ENCODE data around the gene ASAP2.

DNA sequence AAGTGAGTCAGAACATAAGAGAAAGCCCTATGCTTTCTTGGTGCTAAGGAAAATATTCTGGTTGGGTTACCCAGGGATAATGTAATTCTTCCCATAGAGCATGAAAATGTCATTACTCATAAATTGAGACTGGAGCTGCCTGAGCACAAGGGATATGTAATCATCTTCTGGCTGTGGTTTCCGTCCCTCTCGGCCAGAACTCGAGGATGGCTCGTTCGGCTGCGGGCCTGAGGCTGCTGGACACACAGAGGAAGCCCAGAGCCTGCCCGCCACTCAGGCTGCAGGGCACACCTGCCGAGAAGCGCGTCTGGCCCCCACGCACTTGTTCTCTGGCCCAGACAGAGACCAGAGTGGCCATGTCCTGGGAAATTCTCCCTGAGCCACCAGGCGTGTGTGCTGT, 104.9 kb downstream of the ASAP2 start:
- no peak for TF ChIP-seq POLR2A (IDR thresholded peaks at IDR 0.05)
- TF ChIP-seq, protein P1, sequence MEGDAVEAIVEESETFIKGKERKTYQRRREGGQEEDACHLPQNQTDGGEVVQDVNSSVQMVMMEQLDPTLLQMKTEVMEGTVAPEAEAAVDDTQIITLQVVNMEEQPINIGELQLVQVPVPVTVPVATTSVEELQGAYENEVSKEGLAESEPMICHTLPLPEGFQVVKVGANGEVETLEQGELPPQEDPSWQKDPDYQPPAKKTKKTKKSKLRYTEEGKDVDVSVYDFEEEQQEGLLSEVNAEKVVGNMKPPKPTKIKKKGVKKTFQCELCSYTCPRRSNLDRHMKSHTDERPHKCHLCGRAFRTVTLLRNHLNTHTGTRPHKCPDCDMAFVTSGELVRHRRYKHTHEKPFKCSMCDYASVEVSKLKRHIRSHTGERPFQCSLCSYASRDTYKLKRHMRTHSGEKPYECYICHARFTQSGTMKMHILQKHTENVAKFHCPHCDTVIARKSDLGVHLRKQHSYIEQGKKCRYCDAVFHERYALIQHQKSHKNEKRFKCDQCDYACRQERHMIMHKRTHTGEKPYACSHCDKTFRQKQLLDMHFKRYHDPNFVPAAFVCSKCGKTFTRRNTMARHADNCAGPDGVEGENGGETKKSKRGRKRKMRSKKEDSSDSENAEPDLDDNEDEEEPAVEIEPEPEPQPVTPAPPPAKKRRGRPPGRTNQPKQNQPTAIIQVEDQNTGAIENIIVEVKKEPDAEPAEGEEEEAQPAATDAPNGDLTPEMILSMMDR (IDR thresholded peaks at IDR 0.05), result no peak

Measured in tibial nerve (tissue), 3 donors.